Upper lobe of left lung (tissue), 6 donors: Measurements from ENCODE around the gene GIMAP8. TPM values are rescaled to one million over a fixed set of nuclear protein-coding genes. Genes with fewer than 3 reads are reported as not detected.
A peak's percentile ranks its signal among the peaks of the same experiment; 100 is the strongest.

Source experiments
- ATAC-seq, 2 donors: fragments of 200-7000 bp; cut with Tn5 transposase; one replicate each; pipeline ENCODE4 v1.9.1; 2022; ENCODE audit warnings: mild to moderate bottlenecking in 2 of 2, moderate library complexity in 2 of 2; ENCODE audit not compliant: low FRiP score in 2 of 2
- DNase-seq, 2 donors: peaks; one replicate each; pipeline ENCODE4 v3.0.0-alpha.2; 2019 to 2020
- H3K27ac ChIP-seq, 4 donors: fragments of 200-600 bp; sonication (generic); one replicate each; pipeline ENCODE4 v1.5.1; 2016 to 2019
- H3K27me3 ChIP-seq, 4 donors: fragments of 200-600 bp; sonication (generic); one replicate each; pipeline ENCODE4 v1.5.1; 2017 to 2019
- H3K36me3 ChIP-seq, 4 donors: fragments of 200-600 bp; sonication (generic); one replicate each; pipeline ENCODE4 v1.5.1; 2016 to 2019
- H3K4me1 ChIP-seq, 4 donors: fragments of 200-600 bp; sonication (generic); one replicate each; pipeline ENCODE4 v1.5.1; 2018 to 2019
- H3K4me3 ChIP-seq, 4 donors: fragments of 200-600 bp; sonication (generic); one replicate each; pipeline ENCODE4 v1.5.1; 2017 to 2019; ENCODE audit warnings: mild to moderate bottlenecking in 2 of 4, moderate library complexity in 1 of 4
- H3K9me3 ChIP-seq, 4 donors: fragments of 200-600 bp; sonication (generic); one replicate each; pipeline ENCODE4 v1.5.1; 2018 to 2019
- EP300 ChIP-seq, 4 donors: sonication (generic); formaldehyde crosslinking; IDR thresholded peaks; one replicate each; pipeline ENCODE4 v1.5.1; 2017; ENCODE audit warnings: antibody characterized with exemption in 4 of 4, control low read depth in 2 of 4
- POLR2A ChIP-seq, 4 donors: fragments of 450-650 bp; IDR thresholded peaks; one replicate each; pipeline ENCODE4 v1.5.1; 2016 to 2017; ENCODE audit warnings: antibody characterized with exemption in 4 of 4, mild to moderate bottlenecking in 2 of 4
- POLR2AphosphoS5 ChIP-seq, 2 donors: sonication (generic); formaldehyde crosslinking; IDR thresholded peaks; one replicate each; pipeline ENCODE4 v1.5.1; 2017; ENCODE audit warnings: antibody characterized with exemption in 2 of 2
- WGBS, 2 donors: methylation state at CpG; one replicate each; pipeline ENCODE4 v1.1.5; 2017 to 2018; 5-methylcytosine and 5-hydroxymethylcytosine counted together
- total RNA-seq, 6 donors: library from RNA; depleted of rRNA in 4 of 6; stranded (reverse); fragments of >200 nt in 4 of 6; gene quantifications; one replicate each; pipeline versions ENCODE4 v1.1.0 to v1.2.1, GENCODE V29; 2016 to 2021
- TF ChIP-seq, protein P1 (sequence below), 6 experiments: fragments of 450-650 bp in 4 of 6; fragments of 200-600 bp in 2 of 6; sonication (generic) in 2 of 6; IDR thresholded peaks; one replicate each; pipeline ENCODE4 v1.5.1; 2016 to 2019; ENCODE audit warnings: antibody characterized with exemption in 6 of 6
- donor health status: DM: no; HTN: no; CAD: no; lungs with moderate emphysema.
- donor health status: DM: no; HTN: yes; CAD: no; lungs with severe emphysema.

Gene GIMAP8
- total RNA-seq, 6 donors from 2014 or later = 15.6 to 39.6 (median 31.7) TPM

DNA sequence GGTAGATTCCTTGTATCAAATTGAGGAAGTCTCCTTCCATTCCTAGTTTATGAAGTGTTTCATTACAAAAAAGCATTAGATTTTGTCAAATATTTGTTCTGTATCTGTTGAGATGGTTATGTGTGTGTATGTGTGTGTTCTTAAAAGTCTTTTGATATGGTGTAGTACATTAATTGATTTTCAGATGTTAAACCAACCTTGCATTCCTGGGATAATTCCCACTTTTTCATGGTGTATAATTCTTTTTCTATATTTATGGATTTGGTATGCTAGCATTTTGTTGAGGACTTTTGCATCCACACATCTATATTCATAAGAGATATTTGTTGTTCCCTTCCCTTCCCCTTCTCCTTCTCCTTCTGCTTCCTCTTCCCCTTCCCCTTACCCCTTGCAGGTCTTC, 8.9 kb upstream of the GIMAP8 start:
- DNase-seq = no peak
- ATAC-seq = no peak
- TF ChIP-seq EP300 (IDR thresholded peaks at IDR 0.05) (no peak), POLR2AphosphoS5 (IDR thresholded peaks at IDR 0.05) (no peak), POLR2A (IDR thresholded peaks at IDR 0.05) (no peak)
- TF ChIP-seq, protein P1, sequence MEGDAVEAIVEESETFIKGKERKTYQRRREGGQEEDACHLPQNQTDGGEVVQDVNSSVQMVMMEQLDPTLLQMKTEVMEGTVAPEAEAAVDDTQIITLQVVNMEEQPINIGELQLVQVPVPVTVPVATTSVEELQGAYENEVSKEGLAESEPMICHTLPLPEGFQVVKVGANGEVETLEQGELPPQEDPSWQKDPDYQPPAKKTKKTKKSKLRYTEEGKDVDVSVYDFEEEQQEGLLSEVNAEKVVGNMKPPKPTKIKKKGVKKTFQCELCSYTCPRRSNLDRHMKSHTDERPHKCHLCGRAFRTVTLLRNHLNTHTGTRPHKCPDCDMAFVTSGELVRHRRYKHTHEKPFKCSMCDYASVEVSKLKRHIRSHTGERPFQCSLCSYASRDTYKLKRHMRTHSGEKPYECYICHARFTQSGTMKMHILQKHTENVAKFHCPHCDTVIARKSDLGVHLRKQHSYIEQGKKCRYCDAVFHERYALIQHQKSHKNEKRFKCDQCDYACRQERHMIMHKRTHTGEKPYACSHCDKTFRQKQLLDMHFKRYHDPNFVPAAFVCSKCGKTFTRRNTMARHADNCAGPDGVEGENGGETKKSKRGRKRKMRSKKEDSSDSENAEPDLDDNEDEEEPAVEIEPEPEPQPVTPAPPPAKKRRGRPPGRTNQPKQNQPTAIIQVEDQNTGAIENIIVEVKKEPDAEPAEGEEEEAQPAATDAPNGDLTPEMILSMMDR (IDR thresholded peaks at IDR 0.05) = no peak
- no peak overlapping the region for H3K4me3 ChIP-seq
- H3K36me3 ChIP-seq = no peaks in the 10 kb centered on the region
- no peaks in the 10 kb centered on the region for H3K27me3 ChIP-seq
- peaks cover 0 to 11% (median 8%) of the 10 kb centered on the region in 4 donors for H3K9me3 ChIP-seq
- H3K27ac ChIP-seq = no peak overlapping the region
- no peaks in the 10 kb centered on the region for H3K4me1 ChIP-seq

DNA sequence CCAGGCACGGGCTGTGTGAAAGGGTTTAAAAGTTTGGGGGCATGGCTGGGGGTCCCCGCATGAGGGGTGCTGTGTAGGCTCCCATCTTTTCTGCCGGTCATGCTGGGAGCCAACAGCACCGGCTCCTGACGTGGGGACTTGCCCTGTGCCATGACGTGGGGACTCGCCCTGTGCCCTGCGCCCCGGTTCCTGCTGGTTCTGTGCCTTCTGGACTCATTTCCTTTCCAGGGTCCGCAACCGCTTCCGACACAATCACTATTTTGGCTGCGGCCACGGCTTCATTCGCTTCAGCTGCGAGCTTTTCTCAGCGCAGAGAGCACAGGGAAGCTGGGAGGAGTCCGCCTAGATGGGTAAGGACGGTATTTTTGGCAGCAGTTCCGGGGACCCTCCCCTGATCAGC, 7.6 kb upstream of the GIMAP8 start:
- peaks cover 0 to 11% (median 8%) of the 10 kb centered on the region in 4 donors for H3K9me3 ChIP-seq
- H3K4me1 ChIP-seq = no peaks in the 10 kb centered on the region
- ATAC-seq (no peak), DNase-seq (peak in 1 of 2 donors; percentile 59)
- TF ChIP-seq EP300 (IDR thresholded peaks at IDR 0.05) (no peak), POLR2A (IDR thresholded peaks at IDR 0.05) (no peak), POLR2AphosphoS5 (IDR thresholded peaks at IDR 0.05) (no peak)
- TF ChIP-seq, protein P1 (IDR thresholded peaks at IDR 0.05) = no peak
- H3K36me3 ChIP-seq = no peaks in the 10 kb centered on the region
- WGBS, 2 donors = 94 to 100% methylated on average over 15 to 20 of the region's 20 CpGs
- no peak overlapping the region for H3K4me3 ChIP-seq
- H3K27me3 ChIP-seq = no peaks in the 10 kb centered on the region
- H3K27ac ChIP-seq = no peak overlapping the region

GRCh38 chr7:150443793-150444540, 6.5 kb upstream of the GIMAP8 start:
- H3K9me3 ChIP-seq = peaks cover 0 to 11% (median 8%) of the 10 kb centered on the region in 4 donors
- no peaks in the 10 kb centered on the region for H3K27me3 ChIP-seq
- H3K27ac ChIP-seq = no peak overlapping the region
- DNase-seq (no peak), ATAC-seq (no peak)
- peaks cover 4 to 9% (median 8%) of the 10 kb centered on the region in 4 donors for H3K4me1 ChIP-seq
- 79 to 80% methylated on average over 14 to 16 of the region's 18 CpGs for WGBS, 2 donors
- TF ChIP-seq, protein P1 (IDR thresholded peaks at IDR 0.05) = no peak
- TF ChIP-seq POLR2A (IDR thresholded peaks at IDR 0.05) (no peak), POLR2AphosphoS5 (IDR thresholded peaks at IDR 0.05) (no peak), EP300 (IDR thresholded peaks at IDR 0.05) (no peak)
- H3K36me3 ChIP-seq = no peaks in the 10 kb centered on the region
- no peak overlapping the region for H3K4me3 ChIP-seq

DNA sequence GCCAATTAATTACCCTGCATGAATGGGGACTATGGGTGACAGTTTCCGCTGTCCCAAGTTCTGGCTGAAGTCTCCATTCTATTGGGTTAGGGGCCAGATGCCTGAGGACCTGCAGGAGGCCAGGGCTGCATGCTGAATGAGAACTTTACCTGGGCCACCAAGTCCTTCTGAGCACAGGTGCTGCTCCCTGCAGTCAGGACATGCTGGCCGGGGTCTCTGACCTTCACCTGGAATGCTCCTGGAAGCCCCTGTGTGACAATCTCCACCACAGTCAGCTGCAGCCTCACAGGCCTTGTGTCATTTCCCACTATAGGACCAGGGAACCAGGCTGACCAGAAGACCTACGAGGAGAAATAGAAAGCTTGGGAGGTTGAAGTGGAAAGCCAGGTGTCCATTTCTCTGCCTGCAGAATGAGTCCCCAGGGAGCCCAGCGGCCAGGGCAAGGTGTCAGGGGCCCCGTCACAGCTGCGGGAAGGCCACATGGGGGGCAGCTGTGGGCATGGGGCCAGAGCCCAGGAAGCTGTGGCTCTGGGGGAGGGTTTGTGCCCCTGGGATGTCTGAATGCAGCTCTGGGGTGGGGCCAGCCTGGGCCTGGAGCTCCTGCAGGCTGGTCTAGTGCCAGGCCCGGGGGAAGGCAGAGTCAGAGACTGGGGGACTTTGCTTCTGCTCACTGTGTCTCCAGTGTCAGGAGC, 5.6 kb upstream of the GIMAP8 start:
- 83 to 88% methylated on average over 6 of the region's 7 CpGs for WGBS, 2 donors
- Histone ChIP-seq H3K27me3 (no peaks in the 10 kb centered on the region), H3K27ac (no peak overlapping the region), H3K4me1 (peaks cover 12 to 16% (median 16%) of the 10 kb centered on the region in 4 donors), H3K9me3 (peaks cover 0 to 11% (median 8%) of the 10 kb centered on the region in 4 donors), H3K4me3 (no peak overlapping the region), H3K36me3 (no peaks in the 10 kb centered on the region)
- ATAC-seq (no peak), DNase-seq (peak in 1 of 2 donors; percentile 43)
- TF ChIP-seq, protein P1 (IDR thresholded peaks at IDR 0.05) = no peak
- TF ChIP-seq EP300 (IDR thresholded peaks at IDR 0.05) (no peak), POLR2AphosphoS5 (IDR thresholded peaks at IDR 0.05) (no peak)
